ENCODE measurements around the gene CMA1.
"Not testable (repeated sequence)": the region's sequence is repeated elsewhere in the genome, so short reads cannot be mapped to it uniquely, and the experiment has no call there.

GRCh38 chr14:24525877-24526620, 18.0 kb upstream of the CMA1 start:
- TF ChIP-seq EZH2 (IDR thresholded peaks at IDR 0.05; ENCODE audit: insufficient read depth, low read length); CTCF (IDR thresholded peaks at IDR 0.05; ENCODE audit: insufficient read depth, low read depth, low read length): not testable (repeated sequence)

Measured in astrocyte (in vitro differentiated cells and primary cell).